Gastroesophageal sphincter (tissue), 3 donors: ENCODE results near the gene SPEG.

ENCODE experiments used
- CTCF ChIP-seq, 4 experiments: fragments of 200-600 bp in 2 of 4; fragments of 450-650 bp in 2 of 4; sonication (generic) in 1 of 4; IDR thresholded peaks; one replicate each; pipeline ENCODE4 v1.5.1; 2017 to 2019; ENCODE audit warnings: antibody characterized with exemption in 4 of 4, mild to moderate bottlenecking in 2 of 4, moderate library complexity in 2 of 4
- POLR2AphosphoS5 ChIP-seq: sonication (generic); formaldehyde crosslinking; IDR thresholded peaks from one replicate; pipeline ENCODE4 v1.6.1; 2017; ENCODE audit warnings: antibody characterized with exemption

- TF ChIP-seq POLR2AphosphoS5 (no peak), CTCF (IDR thresholded peaks at IDR 0.05) (no peak)
These were observed 24.3 kb upstream of the SPEG start for GRCh38 chr2:219410390-219410789.
